GM12891 (cell line): Measurements from ENCODE around the gene NEMP2.

Experiments used
- PAX5 ChIP-seq: IDR thresholded peaks from 2 replicates; pipeline ENCODE4 v1.6.1; 2011; ENCODE audit warnings: low read length, moderate library complexity, mild to moderate bottlenecking; ENCODE audit not compliant: insufficient read depth, severe bottlenecking
- POLR2A ChIP-seq: IDR thresholded peaks from 2 replicates; pipeline ENCODE4 v1.6.1; 2011; ENCODE audit warnings: low read depth, low read length, control low read depth

DNA sequence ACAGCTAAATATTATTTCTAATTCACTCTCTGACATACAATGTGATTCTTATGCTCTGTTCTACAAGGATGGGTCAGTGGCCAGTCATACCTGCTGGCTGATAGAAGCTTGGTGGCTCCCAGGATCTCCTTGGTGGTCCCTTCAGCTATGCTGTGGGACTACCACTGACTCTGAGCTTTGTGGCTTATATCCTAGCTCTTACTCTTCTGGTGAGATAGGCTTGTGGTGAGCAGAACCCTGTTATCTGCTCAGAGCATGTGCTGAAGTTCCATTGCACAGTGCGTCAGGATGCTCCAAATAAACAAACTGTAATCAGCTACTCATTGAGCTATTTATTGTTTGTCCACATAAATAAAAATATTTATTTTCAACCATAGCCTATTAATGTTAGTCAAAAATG is 74.6 kb downstream of the NEMP2 start:
- TF ChIP-seq POLR2A: no peak
- no peak for TF ChIP-seq PAX5
